GM23338 (cell line): Measurements from ENCODE around the gene MZB1.

Experiments used
- CREB1 ChIP-seq: fragments of 250-450 bp; sonication (Bioruptor Pico); IDR thresholded peaks from 2 replicates; pipeline ENCODE4 v1.5.0; 2020; ENCODE audit warnings: low read depth, mild to moderate bottlenecking, moderate library complexity
- CTCF ChIP-seq, 2 experiments: fragments of 200-600 bp in 1 of 2; sonication (generic) in 1 of 2; conservative IDR thresholded peaks; 2 replicates each; pipeline versions ENCODE4 v1.5.1 to v1.6.1; 2016 to 2017; ENCODE audit warnings: antibody characterized with exemption in 2 of 2, low read depth in 2 of 2, mild to moderate bottlenecking in 2 of 2, moderate library complexity in 1 of 2
- ETS1 ChIP-seq: IDR thresholded peaks from 2 replicates; pipeline ENCODE4 v1.6.1; 2016; ENCODE audit warnings: antibody characterized with exemption
- EZH2 ChIP-seq: fragments of 200-600 bp; sonication (generic); IDR thresholded peaks from one replicate; pipeline ENCODE4 v1.8.0; 2017; ENCODE audit warnings: antibody characterized with exemption, mild to moderate bottlenecking, low read depth; ENCODE audit not compliant: unreplicated experiment
- EZH2phosphoT487 ChIP-seq: fragments of 200-600 bp; sonication (generic); IDR thresholded peaks from one replicate; pipeline ENCODE4 v1.8.1; 2018; ENCODE audit warnings: antibody characterized with exemption; ENCODE audit not compliant: unreplicated experiment
- JUNB ChIP-seq: IDR thresholded peaks from one replicate; pipeline ENCODE4 v1.6.1; 2016; ENCODE audit warnings: antibody characterized with exemption; ENCODE audit not compliant: unreplicated experiment
- NANOG ChIP-seq: IDR thresholded peaks from 2 replicates; pipeline ENCODE4 v1.6.1; 2016; ENCODE audit warnings: antibody characterized with exemption, borderline replicate concordance
- POLR2AphosphoS5 ChIP-seq: IDR thresholded peaks from 2 replicates; pipeline ENCODE4 v1.6.1; 2016; ENCODE audit warnings: antibody characterized with exemption, low read depth
- REST ChIP-seq: IDR thresholded peaks from one replicate; pipeline ENCODE4 v1.6.1; 2018; ENCODE audit warnings: antibody characterized with exemption; ENCODE audit not compliant: unreplicated experiment
- ZNF114 ChIP-seq: fragments of 250-450 bp; sonication (Bioruptor Pico); IDR thresholded peaks from 2 replicates; pipeline ENCODE4 v1.5.0; 2020; ENCODE audit warnings: mild to moderate bottlenecking, moderate library complexity
- ZNF331 ChIP-seq: fragments of 250-450 bp; sonication (Bioruptor Pico); IDR thresholded peaks from 2 replicates; pipeline ENCODE4 v1.5.0; 2020; ENCODE audit warnings: low read depth, mild to moderate bottlenecking, moderate library complexity

- TF ChIP-seq CTCF (conservative IDR thresholded peaks at IDR 0.05; ENCODE audit: low read depth in 2 of 2) = no peak
- no peak for TF ChIP-seq REST
- TF ChIP-seq EZH2 = no peak
- no peak for TF ChIP-seq JUNB
- no peak for TF ChIP-seq CREB1 (CRISPR knock-in tag)
- TF ChIP-seq NANOG = no peak
- TF ChIP-seq POLR2AphosphoS5 = no peak
- TF ChIP-seq EZH2phosphoT487 = no peak
- TF ChIP-seq ZNF114 (CRISPR knock-in tag) = no peak
- no peak for TF ChIP-seq ZNF331
- TF ChIP-seq ETS1 = no peak
Measured at GRCh38 chr5:139425497-139425896, 35.8 kb upstream of the MZB1 start.
